PC-9 (cell line): ENCODE data around the gene NR2F1-AS1.

Experiments
- CTCF ChIP-seq: fragments of 200-600 bp; sonication (generic); conservative IDR thresholded peaks from 2 replicates; pipeline ENCODE4 v1.6.1; 2017; ENCODE audit warnings: mixed run types, antibody characterized with exemption, mild to moderate bottlenecking, moderate library complexity
- EZH2 ChIP-seq: fragments of 200-600 bp; sonication (generic); IDR thresholded peaks from 2 replicates; pipeline ENCODE4 v1.8.0; 2017; ENCODE audit warnings: antibody characterized with exemption, low read depth

DNA sequence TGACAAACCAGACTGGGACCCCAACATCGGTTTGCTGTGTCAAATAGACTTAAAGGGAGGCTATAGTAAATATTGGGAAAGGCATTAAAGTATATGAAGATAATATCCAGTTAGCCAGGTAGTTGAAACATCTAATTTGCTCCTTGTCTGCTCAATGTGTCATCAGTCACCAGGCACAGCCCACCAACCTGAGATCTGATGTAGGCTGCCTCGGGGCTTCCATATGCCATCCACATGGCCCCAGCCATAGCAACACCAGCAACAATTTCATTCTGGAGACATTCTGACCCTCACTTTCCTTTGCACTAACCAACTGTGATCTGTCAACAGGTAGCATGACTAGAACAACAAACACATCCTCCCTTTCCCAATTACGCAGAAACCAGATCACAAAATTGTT lies 196.0 kb downstream of the NR2F1-AS1 start:
- no peak for TF ChIP-seq CTCF
- no peak for TF ChIP-seq EZH2
